Lower lobe of right lung (tissue), 2 donors: ENCODE measurements around the gene IGLL5. TPM values are rescaled to one million over a fixed set of nuclear protein-coding genes. Genes with fewer than 3 reads are reported as not detected.

Experiments used
- ATAC-seq, 2 donors: fragments of 200-7000 bp; cut with Tn5 transposase; one replicate each; pipeline ENCODE4 v1.9.1; 2020 to 2022; ENCODE audit warnings: mild to moderate bottlenecking in 2 of 2, moderate library complexity in 2 of 2
- DNase-seq: peaks from one replicate; pipeline ENCODE4 v3.0.0-alpha.2; 2020
- H3K27ac ChIP-seq: fragments of 200-600 bp; one replicate; pipeline ENCODE4 v1.8.0; 2022
- H3K27me3 ChIP-seq: fragments of 200-600 bp; one replicate; pipeline ENCODE4 v1.8.0; 2022; ENCODE audit warnings: low read depth
- H3K36me3 ChIP-seq: fragments of 200-600 bp; one replicate; pipeline ENCODE4 v1.8.0; 2022; ENCODE audit warnings: mild to moderate bottlenecking
- H3K4me1 ChIP-seq: fragments of 200-600 bp; one replicate; pipeline ENCODE4 v1.8.0; 2022
- H3K4me3 ChIP-seq: fragments of 200-600 bp; one replicate; pipeline ENCODE4 v1.8.0; 2022; ENCODE audit warnings: mild to moderate bottlenecking
- H3K9me3 ChIP-seq: fragments of 200-600 bp; one replicate; pipeline ENCODE4 v1.8.0; 2022
- intact Hi-C: fragments of 100-400 bp; cut with DNase I; formaldehyde crosslinking; loops from one replicate; pipeline ENCODE4 v1.11.0; 2022
- total RNA-seq: library from RNA; stranded (reverse); fragmentation: NEBNext Ultra II Directional; extraction: Animal tissue kit (Norgen Biotek cat#: 25700); gene quantifications from one replicate; pipeline ENCODE4 v1.2.1, GENCODE V29; 2021
- TF ChIP-seq, protein P1 (sequence below): fragments of 200-600 bp; IDR thresholded peaks from one replicate; pipeline ENCODE4 v1.8.0; 2022; ENCODE audit warnings: antibody characterized with exemption, mild to moderate bottlenecking
- donor health status: DM: no; HTN: yes; CAD: no; lungs with severe emphysema.

IGLL5 gene
- total RNA-seq, 1 donor from 2014 or later = 11.1 TPM

DNA sequence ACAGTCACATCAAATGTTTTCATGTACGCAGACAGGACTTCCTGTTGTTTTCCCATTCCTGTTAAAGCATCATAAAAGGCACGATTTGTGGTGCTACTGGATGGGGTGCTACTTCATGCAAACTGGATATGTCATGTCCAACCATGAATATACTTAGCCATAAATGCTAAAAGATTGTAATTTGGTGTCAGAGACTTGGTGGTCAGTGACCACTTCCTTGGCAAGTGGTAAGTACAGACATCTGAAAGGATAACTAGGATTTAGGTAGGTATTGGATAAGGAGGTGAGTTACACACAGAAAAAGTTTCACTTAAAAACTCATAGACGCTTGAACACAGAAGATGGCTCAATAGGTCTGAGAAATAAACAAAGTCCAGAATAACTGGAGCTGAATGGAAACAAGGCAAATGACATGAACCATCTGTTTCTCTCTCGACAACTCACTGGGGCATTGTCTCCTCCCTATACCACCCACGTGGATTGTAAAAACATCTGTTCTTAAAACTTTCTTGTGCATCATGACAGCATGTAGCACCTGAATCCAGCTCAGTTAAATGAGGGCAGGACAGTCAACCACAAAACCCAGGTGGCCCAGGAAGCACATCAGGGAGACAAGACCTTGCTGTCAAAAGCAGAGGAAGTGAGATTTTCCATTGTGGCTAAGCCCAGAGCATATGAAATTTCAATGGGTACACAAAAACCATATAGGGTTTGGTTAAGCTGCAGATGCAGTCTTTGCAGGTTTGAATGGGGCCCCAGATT, 22.1 kb upstream of the IGLL5 start:
- H3K4me3 ChIP-seq = no peak overlapping the region
- H3K36me3 ChIP-seq = no peaks in the 10 kb centered on the region
- no peaks in the 10 kb centered on the region for H3K9me3 ChIP-seq
- intact Hi-C loops = no loop called here
- no peaks in the 10 kb centered on the region for H3K27me3 ChIP-seq
- H3K27ac ChIP-seq = no peak overlapping the region
- TF ChIP-seq, protein P1, sequence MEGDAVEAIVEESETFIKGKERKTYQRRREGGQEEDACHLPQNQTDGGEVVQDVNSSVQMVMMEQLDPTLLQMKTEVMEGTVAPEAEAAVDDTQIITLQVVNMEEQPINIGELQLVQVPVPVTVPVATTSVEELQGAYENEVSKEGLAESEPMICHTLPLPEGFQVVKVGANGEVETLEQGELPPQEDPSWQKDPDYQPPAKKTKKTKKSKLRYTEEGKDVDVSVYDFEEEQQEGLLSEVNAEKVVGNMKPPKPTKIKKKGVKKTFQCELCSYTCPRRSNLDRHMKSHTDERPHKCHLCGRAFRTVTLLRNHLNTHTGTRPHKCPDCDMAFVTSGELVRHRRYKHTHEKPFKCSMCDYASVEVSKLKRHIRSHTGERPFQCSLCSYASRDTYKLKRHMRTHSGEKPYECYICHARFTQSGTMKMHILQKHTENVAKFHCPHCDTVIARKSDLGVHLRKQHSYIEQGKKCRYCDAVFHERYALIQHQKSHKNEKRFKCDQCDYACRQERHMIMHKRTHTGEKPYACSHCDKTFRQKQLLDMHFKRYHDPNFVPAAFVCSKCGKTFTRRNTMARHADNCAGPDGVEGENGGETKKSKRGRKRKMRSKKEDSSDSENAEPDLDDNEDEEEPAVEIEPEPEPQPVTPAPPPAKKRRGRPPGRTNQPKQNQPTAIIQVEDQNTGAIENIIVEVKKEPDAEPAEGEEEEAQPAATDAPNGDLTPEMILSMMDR = no peak
- H3K4me1 ChIP-seq = no peaks in the 10 kb centered on the region
- DNase-seq (no peak), ATAC-seq (peak in 1 of 2 donors; percentile 13)

DNA sequence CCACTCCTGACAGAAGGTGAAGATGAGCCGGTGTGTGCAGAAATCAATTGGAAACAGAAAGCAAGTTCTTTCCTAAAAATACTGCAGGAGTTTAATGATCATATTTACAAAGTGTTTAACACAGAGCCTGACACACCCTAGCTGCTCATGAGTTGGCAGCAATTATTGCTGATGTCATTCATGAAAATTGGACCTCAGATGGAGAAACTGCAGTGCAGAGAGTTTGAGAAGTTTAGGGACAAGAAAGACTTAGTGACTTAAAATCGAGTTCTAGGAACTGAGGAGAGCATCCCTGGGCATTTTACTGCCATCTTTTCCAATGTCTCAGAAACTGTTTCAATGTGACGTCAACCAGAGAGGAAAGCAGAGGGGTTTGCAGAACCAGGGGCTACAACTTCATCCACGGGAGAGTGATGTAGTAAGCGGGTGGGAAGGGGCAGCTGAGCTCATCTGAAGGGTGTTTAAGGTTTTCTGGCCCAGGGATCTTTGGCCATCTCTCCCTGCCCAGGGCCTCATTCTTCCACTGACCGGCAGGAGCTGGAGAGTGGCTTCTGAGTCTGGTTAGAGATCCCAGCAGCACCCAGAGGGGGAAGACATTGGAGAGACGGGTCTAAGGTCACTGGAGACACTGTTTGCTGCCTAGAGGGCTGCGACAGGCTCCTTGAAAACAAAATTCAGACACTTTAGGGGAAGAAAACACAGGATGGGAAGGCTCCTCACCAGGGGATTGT, 21.1 kb upstream of the IGLL5 start:
- Histone ChIP-seq H3K4me3 (no peak overlapping the region), H3K27me3 (no peaks in the 10 kb centered on the region), H3K36me3 (no peaks in the 10 kb centered on the region), H3K27ac (no peak overlapping the region), H3K9me3 (no peaks in the 10 kb centered on the region), H3K4me1 (no peaks in the 10 kb centered on the region)
- ATAC-seq (no peak), DNase-seq (no peak)
- TF ChIP-seq, protein P1 = no peak
- intact Hi-C loops = no loop called here

GRCh38 chr22:22867996-22868715, 19.5 kb upstream of the IGLL5 start:
- H3K4me3 ChIP-seq = no peak overlapping the region
- ATAC-seq (no peak), DNase-seq (no peak)
- H3K4me1 ChIP-seq = no peaks in the 10 kb centered on the region
- TF ChIP-seq, protein P1 = no peak
- H3K27me3 ChIP-seq = no peaks in the 10 kb centered on the region
- H3K9me3 ChIP-seq = no peaks in the 10 kb centered on the region
- no peak overlapping the region for H3K27ac ChIP-seq
- intact Hi-C loops = no loop called here
- H3K36me3 ChIP-seq = no peaks in the 10 kb centered on the region

DNA sequence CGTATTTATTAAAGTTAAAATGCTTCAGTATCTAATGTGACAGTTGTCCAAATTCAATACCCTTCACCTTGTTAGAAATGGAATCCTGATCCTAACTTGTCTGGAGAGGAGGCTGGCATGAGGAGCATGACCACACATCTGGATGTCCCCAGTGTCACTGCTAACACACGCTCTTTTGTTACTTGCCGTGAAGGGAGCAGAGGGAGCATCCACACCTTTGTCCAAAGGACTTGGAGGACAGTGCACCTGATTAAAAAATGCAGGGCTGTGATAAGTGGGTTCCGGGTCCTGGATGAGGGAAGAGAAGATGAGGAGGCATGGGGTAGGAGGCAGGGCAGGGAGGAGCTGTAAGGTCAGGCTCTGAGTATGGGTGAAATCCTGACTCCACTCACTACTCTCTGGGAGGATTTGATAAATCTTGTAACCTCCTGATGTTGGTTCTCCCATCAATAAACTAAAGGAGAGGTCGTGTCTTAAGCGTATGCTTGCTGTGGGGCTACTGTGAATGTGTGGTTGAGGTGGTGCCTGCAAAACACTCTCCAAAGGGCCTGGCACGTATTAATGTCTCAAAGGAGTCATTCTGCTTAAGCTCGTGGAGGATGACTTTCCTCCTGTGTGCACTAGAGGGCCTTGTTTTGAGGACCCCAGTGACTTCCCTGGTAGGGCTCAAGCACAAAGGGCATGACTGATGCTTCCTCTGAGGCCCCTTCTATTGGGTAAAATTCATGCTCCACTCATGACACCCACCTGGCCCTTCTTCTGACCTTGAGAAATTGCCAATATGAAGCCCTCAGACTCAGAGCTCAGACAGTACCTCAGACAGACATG, 16.8 kb upstream of the IGLL5 start:
- H3K4me3 ChIP-seq = no peak overlapping the region
- no peaks in the 10 kb centered on the region for H3K36me3 ChIP-seq
- ATAC-seq = no peak
- intact Hi-C loops = no loop called here
- TF ChIP-seq, protein P1 = no peak
- H3K9me3 ChIP-seq = peaks cover 14% of the 10 kb centered on the region
- DNase-seq = no peak
- no peaks in the 10 kb centered on the region for H3K27me3 ChIP-seq
- H3K27ac ChIP-seq = no peak overlapping the region
- no peaks in the 10 kb centered on the region for H3K4me1 ChIP-seq
